GM21737 (cell line): Measurements from ENCODE around the gene WDR81.
"Not testable (repeated sequence)": the region's sequence is repeated elsewhere in the genome, so short reads cannot be mapped to it uniquely, and the experiment has no call there.

Experiments used
- ATAC-seq: cut with Tn5 transposase; IDR thresholded peaks from one replicate; pipeline ENCODE4 v1.9.1; 2021; ENCODE audit warnings: mild to moderate bottlenecking, moderate library complexity; ENCODE audit not compliant: unreplicated experiment

Gene WDR81

DNA sequence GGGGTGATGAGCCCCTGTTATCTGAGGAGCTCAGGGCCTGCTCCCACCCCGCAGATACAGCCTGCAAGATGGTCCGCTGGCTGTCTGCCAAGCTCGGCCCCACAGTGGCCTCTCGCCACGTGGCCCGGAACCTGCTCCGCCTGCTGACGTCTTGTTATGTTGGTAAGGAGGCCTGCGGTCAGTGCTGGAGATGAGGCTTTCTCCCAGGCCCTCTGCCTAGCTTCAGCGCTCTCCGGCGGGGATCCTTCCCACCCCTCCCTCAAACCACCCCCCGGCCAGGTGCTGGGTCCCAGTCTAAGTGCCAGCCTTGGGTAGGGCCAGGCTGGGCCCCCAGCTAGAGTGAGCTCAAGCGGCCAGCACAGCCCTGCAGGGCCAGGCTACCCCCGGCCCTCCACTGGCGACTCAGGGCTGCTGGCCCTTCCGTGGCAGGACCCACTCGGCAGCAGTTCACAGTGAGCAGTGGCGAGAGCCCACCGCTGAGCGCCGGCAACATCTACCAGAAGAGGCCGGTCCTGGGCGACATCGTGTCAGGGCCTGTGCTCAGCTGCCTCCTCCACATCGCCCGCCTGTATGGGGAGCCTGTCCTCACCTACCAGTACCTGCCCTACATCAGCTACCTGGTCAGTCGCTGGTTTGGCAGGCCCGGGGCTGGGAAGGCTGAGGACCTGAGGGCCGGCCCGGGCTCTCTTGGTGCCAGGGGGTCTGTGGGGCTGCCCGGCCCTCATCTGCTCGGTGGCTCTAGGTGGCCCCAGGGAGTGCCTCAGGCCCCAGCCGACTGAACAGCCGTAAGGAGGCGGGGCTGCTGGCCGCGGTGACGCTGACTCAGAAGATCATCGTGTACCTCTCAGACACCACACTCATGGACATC is 6.1 kb downstream of the WDR81 start:
- ATAC-seq = no peak

DNA sequence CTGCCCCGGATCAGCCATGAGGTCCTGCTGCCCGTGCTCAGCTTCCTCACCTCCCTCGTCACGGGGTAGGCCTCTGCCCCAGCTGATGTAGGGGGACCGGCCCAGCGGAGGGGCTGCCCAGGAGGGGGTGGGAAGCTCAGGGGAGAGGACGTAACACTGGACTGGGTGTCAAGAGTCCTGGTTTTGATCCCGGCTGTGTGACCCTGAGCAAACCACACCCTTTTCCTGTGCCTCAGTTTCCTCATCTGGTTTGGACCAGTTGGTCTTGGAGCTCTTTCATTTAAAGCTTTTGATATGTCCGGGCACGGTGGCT is 6.6 kb downstream of the WDR81 start:
- ATAC-seq = no peak

GRCh38 chr17:1732241-1732832 is 7.8 kb downstream of the WDR81 start:
- no peak for ATAC-seq

- no peak for ATAC-seq
Measured at GRCh38 chr17:1732833-1733321, 8.4 kb downstream of the WDR81 start.

DNA sequence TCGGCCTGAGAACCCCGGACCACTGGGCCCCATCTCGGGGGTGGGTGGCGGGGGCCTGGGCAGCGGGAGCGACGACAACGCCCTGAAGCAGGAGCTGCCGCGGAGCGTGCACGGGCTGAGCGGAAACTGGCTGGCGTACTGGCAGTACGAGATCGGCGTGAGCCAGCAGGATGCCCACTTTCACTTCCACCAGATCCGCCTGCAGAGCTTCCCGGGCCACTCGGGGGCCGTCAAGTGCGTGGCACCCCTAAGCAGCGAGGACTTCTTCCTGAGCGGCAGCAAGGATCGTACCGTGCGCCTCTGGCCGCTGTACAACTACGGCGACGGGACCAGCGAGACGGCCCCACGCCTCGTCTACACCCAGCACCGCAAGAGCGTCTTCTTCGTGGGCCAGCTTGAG is 9.3 kb downstream of the WDR81 start:
- no peak for ATAC-seq

DNA sequence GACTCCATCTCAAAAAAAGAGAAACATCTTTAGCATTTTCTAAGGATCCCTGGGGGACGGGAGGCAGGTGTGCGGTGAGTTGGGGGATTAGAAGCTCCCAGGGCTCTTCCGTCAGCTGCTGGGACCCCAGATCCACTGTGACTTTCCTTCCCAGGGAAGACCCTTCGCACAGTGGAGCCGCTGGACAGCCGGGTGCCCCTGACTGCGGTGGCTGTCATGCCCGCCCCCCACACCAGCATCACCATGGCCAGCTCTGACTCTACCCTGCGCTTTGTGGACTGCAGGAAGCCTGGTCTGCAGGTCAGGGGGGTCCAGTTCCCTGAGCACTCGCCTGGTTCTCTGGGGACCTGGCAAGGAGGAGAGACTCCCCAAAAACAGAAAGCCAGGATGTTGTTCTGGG is 10.9 kb downstream of the WDR81 start:
- no peak for ATAC-seq

- ATAC-seq = no peak
Measured at GRCh38 chr17:1735834-1736347, 11.4 kb downstream of the WDR81 start.

DNA sequence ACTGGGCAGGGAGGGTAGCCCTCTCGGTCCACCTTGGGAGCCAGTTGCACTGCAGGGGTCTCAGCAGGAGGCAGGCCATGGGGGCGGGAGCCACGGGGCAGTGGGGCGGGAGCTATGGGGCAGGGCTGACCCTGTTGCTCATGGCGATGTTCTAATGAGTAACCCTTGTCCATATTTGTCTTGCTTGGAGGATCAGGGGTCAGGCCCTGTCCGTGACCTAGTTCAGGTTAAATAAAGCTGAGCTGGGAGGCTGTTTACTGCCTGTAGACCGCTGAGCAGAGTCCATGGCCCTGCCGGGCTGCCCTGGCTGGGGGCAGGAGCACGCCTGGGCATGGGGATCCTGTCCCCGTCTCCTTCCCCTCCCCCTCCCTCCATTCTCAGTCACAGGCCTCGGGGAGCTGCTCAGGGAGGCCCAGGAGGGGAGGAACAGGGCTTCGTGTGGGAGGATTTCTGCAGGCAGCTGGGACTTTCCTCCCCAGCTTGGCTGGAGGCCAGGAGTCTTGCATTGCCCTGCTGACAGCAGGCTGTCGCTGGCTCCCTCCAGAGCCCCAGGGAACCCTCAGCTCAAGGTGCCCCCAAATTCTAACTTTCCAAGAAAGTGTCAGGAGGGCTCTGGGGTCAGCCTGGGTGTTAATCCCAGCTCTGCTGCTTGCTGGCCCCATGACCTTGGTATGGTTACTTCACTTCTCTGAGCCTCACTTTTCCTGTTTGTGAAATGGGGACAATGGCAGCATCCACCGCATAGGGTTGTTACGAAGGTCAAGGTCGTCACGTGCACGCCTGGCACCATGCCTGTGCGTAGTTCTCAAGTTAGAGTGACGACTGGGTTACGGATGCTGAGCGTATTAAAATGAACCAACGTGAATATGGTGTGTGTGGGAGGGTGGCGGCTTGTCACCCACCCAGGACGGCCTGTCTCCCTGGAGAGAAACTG is 12.1 kb downstream of the WDR81 start:
- ATAC-seq = no peak

GRCh38 chr17:1737531-1738291 is 13.2 kb downstream of the WDR81 start:
- no peak for ATAC-seq

DNA sequence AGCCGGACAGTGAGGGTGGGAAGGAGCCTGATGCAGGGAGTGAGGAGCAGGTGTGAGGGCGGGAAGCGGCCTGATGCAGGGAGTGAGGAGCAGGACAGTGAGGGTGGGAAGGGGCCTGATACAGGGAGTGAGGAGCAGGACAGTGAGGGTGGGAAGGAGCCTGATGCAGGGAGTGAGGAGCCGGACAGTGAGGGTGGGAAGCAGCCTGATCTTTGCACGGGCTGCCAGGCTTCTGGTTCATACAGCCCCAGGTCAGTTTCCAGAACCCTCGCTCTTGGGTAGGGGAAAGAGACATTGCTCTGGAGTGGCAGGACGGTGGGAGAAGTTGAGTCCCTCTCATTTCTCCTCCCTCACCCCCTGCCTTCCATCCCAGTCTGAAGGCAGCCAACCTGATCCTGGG is 17.4 kb downstream of the WDR81 start:
- ATAC-seq = not testable (repeated sequence)

- no peak for ATAC-seq
Measured at GRCh38 chr17:1742371-1743087, 18.0 kb downstream of the WDR81 start, which contains the start of gene SERPINF2. SERPINF2 (plus strand) TSS chr17:1742871; CDS start chr17:1744996, 2,125 bp downstream.

DNA sequence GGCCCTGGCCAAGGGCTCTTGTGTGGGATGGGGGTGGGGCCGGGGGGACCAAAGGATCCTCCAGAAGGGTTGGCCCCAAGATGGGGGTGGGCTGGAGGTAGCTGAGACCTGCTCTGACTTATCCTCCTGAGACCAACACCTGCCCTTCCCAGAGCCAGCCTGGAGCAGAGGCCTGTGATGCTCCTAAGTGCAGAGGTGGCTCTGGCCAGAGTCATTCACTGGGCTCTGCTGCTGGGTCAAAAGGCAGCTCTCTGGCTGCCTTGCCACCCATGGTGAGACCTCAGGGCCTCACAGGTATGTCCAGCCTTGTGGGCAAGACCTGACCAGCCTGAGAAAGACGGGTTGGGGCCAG is 18.6 kb downstream of the WDR81 start:
- ATAC-seq = no peak

DNA sequence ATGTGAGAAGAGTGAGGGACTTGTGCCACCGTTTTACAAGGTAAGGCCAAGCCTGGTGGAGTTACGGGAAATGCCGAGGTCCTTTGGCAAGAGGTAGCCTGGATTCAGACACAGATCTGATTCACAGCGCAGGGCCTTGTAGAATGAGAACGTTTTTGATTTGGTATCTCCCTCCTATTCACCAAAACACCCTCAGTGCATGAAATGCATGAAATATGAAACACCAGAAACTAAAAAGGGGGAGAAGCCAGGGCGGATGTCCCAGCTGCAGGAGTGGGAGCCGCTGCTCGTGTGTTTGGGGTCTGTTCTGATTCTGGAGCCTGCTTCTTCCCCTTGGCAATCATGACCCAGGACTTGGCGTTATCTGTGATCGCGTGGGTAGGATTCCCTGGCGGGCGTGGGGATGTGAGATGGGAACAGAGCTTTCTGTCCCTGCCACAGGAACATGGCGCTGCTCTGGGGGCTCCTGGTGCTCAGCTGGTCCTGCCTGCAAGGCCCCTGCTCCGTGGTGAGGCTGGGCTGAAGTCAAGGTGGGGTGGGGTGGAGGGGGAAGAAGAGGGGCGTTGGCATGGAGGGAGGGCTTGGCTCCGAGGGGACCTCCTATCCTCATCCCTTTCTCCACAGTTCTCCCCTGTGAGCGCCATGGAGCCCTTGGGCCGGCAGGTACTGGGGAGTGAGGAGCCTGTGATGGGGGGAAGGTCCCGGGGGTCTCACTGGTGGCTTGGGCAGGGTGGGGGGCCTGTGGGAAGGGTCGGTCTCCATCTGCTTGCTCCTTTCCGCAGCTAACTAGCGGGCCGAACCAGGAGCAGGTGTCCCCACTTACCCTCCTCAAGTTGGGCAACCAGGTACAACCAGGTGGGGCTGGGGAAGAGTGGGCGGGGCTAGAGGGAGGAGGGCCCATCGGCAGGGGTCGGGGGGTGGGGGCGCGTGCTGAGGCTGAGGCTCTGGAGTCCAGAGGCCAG is 20.3 kb downstream of the WDR81 start:
- ATAC-seq = no peak

- no peak for ATAC-seq
Measured at GRCh38 chr17:1745513-1746020, 21.1 kb downstream of the WDR81 start.

- no peak for ATAC-seq
Measured at GRCh38 chr17:1746975-1747543, 22.6 kb downstream of the WDR81 start.

GRCh38 chr17:1750628-1751027 is 26.1 kb downstream of the WDR81 start:
- ATAC-seq = no peak

DNA sequence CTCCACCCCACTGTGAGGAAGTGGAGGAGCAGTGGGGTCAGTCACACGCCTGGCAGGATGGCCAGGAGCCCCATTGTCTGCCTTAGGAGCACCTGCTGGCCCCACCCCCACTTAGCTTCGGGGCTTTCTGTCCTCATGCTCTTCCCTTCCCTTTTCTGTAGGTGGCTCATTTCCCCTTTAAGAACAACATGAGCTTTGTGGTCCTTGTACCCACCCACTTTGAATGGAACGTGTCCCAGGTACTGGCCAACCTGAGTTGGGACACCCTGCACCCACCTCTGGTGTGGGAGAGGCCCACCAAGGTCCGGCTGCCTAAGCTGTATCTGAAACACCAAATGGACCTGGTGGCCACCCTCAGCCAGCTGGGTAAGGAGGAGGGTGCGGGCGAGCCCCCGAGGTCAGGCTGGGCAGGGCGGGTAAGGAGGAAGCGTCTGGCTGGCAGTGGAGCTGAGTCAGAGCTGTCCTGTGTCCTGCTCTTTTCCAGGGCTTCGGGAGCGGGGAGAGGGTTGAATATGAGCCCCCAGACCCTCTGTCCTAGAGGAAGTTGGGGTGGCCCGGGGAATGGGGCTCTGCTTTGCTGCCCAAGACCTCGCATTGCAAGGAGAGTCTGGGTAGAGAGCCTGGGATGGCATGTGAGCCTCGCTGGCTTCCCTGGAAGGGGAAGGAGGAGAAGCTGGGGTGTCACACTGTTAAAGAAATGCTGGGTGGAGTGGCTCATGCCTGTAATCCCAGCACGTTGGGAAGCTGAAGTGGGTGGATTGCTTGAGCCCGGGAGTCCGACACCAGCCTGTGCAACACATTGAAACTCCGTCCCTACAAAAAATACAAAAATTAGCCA is 28.1 kb downstream of the WDR81 start:
- no peak for ATAC-seq
